Kidney (tissue), 14 donors: ENCODE results near the gene SGCD. TPM values are rescaled to one million over a fixed set of nuclear protein-coding genes. Genes with fewer than 3 reads are reported as not detected.

ENCODE experiments used
- DNase-seq, 5 donors: peaks; one replicate each; pipeline ENCODE4 v3.0.0-alpha.2; 2013 to 2020
- FAIRE-seq: peaks from 2 replicates; lab custom pipeline; 2012; peaks lifted over from hg19 to GRCh38; lab: Jason Lieb, UNC
- H3K27ac ChIP-seq, 2 donors: one replicate each; pipeline ENCODE4 v1.7.0; 2013; ENCODE audit warnings: low read depth in 2 of 2, low read length in 2 of 2, inconsistent platforms in 1 of 2
- H3K27me3 ChIP-seq: one replicate; pipeline ENCODE4 v1.7.1; 2013; ENCODE audit warnings: low read length, inconsistent platforms; ENCODE audit not compliant: control insufficient read depth, insufficient read depth
- H3K36me3 ChIP-seq, 3 donors: one replicate each; pipeline versions ENCODE4 v1.7.0 to v1.7.1; 2013; ENCODE audit warnings: low read length in 3 of 3, control low read depth in 1 of 3, inconsistent platforms in 1 of 3; ENCODE audit not compliant: insufficient read depth in 3 of 3, control insufficient read depth in 2 of 3
- H3K4me1 ChIP-seq, 3 donors: one replicate each; pipeline versions ENCODE4 v1.7.0 to v1.7.1; 2013; ENCODE audit warnings: low read length in 3 of 3, inconsistent platforms in 1 of 3, low read depth in 1 of 3; ENCODE audit not compliant: control insufficient read depth in 2 of 3, insufficient read depth in 2 of 3
- H3K4me3 ChIP-seq, 3 donors: one replicate each; pipeline versions ENCODE4 v1.7.0 to v1.8.1; 2013; ENCODE audit warnings: low read length in 3 of 3, control low read depth in 1 of 3, inconsistent platforms in 1 of 3
- H3K9ac ChIP-seq, 3 donors: one replicate each; pipeline versions ENCODE4 v1.7.0 to v1.7.1; 2013; ENCODE audit warnings: low read length in 3 of 3, control low read depth in 1 of 3, inconsistent platforms in 1 of 3
- H3K9me3 ChIP-seq, 3 donors: one replicate each; pipeline versions ENCODE4 v1.7.0 to v1.7.1; 2013; ENCODE audit warnings: low read length in 3 of 3, control low read depth in 1 of 3, inconsistent platforms in 1 of 3; ENCODE audit not compliant: control insufficient read depth in 2 of 3, insufficient read depth in 1 of 3
- intact Hi-C: fragments of 100-400 bp; cut with DNase I; formaldehyde crosslinking; loops from one replicate; pipeline ENCODE4 v1.11.1; 2022
- polyA plus RNA-seq: library from polyadenylated mRNA; stranded (reverse); fragments of 350-450 nt; fragmentation: Illumina TruSeq; extraction: RNeasy Lipid Tissue Mini Kit (QIAGEN cat#74804); gene quantifications from one replicate; pipeline ENCODE4 v1.2.3, GENCODE V29; 2014; ENCODE audit warnings: low read depth, low replicate concordance; ENCODE audit not compliant: insufficient read depth
- total RNA-seq: library from RNA; stranded (reverse); fragmentation: NEBNext Ultra II Directional; extraction: Animal tissue kit (Norgen Biotek cat#: 25700); gene quantifications from one replicate; pipeline ENCODE4 v1.2.1, GENCODE V29; 2021
- TF ChIP-seq, protein P1 (sequence below): IDR thresholded peaks from 3 replicates; pipeline ENCODE4 v1.5.1; 2012; ENCODE audit warnings: mild to moderate bottlenecking, moderate library complexity, borderline replicate concordance; ENCODE audit not compliant: insufficient read depth; ENCODE audit errors: extremely low read depth
- donor health status: control.
- donor health status: control.
- donor health status: control.
- donor health status: control.
- donor health status: control.
- donor health status: DM: yes; HTN: yes; CAD: no.
- donor health status: Normal renal cell carcinoma (clear cell type).

The SGCD gene
- total and polyA plus RNA-seq, 2 donors from 2014 or later: 0.99 to 2.7 TPM

DNA sequence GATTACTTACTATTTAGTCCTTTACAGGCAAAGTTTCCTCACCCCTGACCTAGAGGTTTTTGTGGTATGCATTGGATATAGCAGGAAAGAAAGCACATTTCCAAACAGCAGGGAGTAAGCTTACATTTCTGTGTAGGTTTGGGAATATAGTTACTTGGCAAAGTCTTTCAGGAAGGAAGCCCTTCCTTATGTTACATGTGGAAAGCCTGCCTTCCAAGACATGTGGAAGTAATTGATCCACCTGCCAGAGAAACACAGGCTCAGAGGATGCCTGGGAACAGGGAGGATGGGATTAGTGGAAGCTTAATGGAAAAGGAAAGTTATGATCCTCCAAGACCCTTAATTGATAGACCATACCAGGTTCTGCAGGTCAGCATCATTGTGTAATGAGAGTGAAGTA lies 435.8 kb downstream of the SGCD start:
- H3K36me3 ChIP-seq: no peaks in the 10 kb centered on the region
- intact Hi-C loops: no loop called here

DNA sequence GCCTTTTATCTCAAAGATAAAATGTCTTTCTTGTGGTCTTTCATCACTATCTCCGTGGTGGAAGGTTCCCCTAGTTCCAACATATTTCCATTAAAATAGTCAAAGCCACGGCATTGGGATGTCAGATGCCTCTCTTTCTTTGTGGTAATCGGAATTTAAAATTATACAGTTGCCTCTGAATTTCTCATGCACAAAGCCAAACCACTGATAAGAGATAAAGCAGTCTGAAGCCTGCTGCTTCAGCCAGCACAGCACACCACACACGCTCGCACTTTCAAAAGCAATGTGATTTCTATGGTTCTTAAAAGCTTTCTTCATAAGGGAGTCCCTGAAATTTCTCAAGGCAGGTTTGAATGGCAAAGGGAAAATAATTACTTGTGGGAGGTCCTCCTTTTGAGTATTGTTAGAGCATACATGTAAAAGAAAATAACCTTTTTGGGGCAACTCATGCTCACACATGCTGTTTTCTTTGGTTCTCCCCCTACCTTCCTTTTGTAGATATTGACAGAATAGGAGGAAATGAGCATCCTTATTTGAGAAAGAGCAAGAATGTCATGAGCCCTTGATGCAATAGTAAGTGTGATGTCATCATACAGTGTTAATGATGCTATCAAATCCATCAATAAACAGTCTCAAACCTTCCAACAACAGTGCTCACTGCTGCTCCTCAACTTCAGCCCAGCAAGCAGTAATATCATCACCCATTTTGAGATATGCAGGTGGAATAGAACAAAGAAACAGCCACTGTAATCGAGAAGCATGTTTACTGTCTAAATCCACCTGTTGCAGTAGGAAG lies 437.4 kb downstream of the SGCD start:
- H3K36me3 ChIP-seq: no peaks in the 10 kb centered on the region
- H3K27ac ChIP-seq: no peak overlapping the region
- FAIRE-seq (no peak), DNase-seq (no peak)
- no peak overlapping the region for H3K9ac ChIP-seq
- TF ChIP-seq, protein P1, sequence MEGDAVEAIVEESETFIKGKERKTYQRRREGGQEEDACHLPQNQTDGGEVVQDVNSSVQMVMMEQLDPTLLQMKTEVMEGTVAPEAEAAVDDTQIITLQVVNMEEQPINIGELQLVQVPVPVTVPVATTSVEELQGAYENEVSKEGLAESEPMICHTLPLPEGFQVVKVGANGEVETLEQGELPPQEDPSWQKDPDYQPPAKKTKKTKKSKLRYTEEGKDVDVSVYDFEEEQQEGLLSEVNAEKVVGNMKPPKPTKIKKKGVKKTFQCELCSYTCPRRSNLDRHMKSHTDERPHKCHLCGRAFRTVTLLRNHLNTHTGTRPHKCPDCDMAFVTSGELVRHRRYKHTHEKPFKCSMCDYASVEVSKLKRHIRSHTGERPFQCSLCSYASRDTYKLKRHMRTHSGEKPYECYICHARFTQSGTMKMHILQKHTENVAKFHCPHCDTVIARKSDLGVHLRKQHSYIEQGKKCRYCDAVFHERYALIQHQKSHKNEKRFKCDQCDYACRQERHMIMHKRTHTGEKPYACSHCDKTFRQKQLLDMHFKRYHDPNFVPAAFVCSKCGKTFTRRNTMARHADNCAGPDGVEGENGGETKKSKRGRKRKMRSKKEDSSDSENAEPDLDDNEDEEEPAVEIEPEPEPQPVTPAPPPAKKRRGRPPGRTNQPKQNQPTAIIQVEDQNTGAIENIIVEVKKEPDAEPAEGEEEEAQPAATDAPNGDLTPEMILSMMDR: no peak
- intact Hi-C loops: no loop called here
- H3K4me3 ChIP-seq: no peak overlapping the region
- H3K9me3 ChIP-seq: no peaks in the 10 kb centered on the region
- H3K4me1 ChIP-seq: no peaks in the 10 kb centered on the region
- no peaks in the 10 kb centered on the region for H3K27me3 ChIP-seq

More for the DNA sequence above, 435.8 kb downstream of the SGCD start:
- TF ChIP-seq, protein P1: no peak
- Histone ChIP-seq H3K27ac (no peak overlapping the region), H3K9me3 (no peaks in the 10 kb centered on the region), H3K9ac (no peak overlapping the region), H3K27me3 (no peaks in the 10 kb centered on the region), H3K4me1 (no peaks in the 10 kb centered on the region), H3K4me3 (no peak overlapping the region)
- FAIRE-seq (no peak), DNase-seq (no peak)

DNA sequence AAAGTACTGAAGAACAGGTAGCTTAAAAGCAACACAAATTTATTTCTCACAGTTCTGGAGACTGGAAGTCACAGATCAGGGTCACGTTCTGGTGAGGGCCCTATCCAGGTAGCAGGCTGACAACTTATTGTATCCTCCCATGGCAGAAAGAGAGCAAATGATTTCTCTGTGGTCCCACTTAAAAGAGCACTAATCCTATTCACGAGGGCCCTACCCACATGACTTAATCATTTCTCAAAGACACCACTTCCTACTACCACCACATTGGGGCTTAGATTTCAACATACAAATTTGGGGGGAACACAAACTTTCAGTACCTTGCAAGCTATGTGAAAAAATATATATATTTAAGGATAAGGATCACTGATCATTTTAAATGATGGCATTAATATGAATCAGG lies 447.3 kb downstream of the SGCD start:
- Histone ChIP-seq H3K27me3 (no peaks in the 10 kb centered on the region), H3K9me3 (no peaks in the 10 kb centered on the region), H3K4me3 (no peak overlapping the region), H3K9ac (no peak overlapping the region), H3K36me3 (no peaks in the 10 kb centered on the region), H3K4me1 (no peaks in the 10 kb centered on the region), H3K27ac (no peak overlapping the region)
- TF ChIP-seq, protein P1: no peak
- FAIRE-seq (no peak), DNase-seq (no peak)
- intact Hi-C loops: no loop called here
